ENCODE results near the gene FAM107A. TPM values are rescaled to one million over a fixed set of nuclear protein-coding genes. Genes with fewer than 3 reads are reported as not detected.

The FAM107A gene, protein sequence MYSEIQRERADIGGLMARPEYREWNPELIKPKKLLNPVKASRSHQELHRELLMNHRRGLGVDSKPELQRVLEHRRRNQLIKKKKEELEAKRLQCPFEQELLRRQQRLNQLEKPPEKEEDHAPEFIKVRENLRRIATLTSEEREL
- total RNA-seq: 0.22 and 1.3 TPM in 2 replicates

DNA sequence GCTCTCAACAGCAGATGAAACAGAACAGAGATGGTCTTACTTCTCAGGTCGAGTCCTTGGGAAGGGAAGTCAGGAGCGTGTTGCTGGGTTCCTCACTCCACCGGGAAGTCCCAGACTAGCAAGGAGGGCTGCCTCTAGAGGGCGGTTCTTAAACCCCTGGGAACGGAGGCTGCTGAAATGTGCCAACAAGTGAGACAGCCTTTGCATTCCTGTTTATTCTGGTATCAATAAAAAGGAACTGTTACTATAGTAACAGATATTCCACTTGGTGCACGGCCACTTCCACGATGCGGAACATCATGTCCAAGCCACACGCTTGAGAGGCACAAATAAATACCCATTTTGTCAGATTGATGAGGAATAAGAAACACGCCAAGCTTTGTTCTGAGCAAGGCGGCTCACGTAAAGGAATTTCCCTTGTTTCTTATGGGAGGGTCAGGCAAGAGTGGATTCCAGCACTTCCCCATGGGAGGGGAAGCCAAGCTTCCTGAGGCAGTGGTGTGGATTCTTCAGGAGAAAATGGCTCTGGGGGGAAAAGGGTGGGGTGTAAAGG is at the start of gene FAM107A:
FAM107A (minus strand) TSS at position 123 of the 553 bp plus-strand sequence. CDS start 7,531 bp downstream, outside the sequence.
- DNase-seq (ENCODE audit: low read depth): peak; percentile 52
- TF ChIP-seq, protein P1, sequence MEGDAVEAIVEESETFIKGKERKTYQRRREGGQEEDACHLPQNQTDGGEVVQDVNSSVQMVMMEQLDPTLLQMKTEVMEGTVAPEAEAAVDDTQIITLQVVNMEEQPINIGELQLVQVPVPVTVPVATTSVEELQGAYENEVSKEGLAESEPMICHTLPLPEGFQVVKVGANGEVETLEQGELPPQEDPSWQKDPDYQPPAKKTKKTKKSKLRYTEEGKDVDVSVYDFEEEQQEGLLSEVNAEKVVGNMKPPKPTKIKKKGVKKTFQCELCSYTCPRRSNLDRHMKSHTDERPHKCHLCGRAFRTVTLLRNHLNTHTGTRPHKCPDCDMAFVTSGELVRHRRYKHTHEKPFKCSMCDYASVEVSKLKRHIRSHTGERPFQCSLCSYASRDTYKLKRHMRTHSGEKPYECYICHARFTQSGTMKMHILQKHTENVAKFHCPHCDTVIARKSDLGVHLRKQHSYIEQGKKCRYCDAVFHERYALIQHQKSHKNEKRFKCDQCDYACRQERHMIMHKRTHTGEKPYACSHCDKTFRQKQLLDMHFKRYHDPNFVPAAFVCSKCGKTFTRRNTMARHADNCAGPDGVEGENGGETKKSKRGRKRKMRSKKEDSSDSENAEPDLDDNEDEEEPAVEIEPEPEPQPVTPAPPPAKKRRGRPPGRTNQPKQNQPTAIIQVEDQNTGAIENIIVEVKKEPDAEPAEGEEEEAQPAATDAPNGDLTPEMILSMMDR (conservative IDR thresholded peaks at IDR 0.05; ENCODE audit: low read depth, low read length): peak; percentile 36
- H3K4me3 ChIP-seq (ENCODE audit: low read depth, low read length): no peak within 1 kb of the TSS

DNA sequence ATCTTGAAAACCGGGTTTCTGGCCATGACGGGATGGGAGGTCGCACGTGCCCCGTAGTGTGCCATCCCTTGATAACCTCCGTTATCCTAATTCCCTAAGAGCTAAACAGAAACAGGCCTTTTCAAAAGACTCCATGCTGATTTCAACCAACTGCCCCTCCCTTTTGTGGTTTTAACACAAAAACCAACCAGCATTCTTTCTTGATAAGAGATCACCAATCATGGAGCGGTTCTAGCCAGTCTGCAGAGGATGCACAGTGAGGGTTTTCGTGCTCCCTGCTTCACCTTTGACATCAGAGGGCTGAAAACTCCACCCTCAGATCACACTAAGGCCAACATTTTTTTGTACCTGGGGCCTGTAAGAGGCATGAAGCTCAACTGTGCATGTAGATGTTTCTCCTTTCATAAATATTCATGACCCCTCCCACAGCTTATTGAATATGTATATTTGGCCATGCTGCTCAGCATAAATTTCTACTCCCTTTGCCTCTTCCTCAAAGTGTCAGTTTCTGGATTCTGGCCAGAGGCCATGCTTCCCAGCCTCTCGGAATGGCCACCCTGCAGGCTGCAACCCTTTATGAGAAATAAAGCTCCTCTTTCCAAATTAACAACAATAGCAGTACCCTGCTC is 48.1 kb upstream of the FAM107A start:
- no peak for DNase-seq (ENCODE audit: low read depth)
- no peak overlapping the region for H3K4me3 ChIP-seq (ENCODE audit: low read depth, low read length)
- TF ChIP-seq, protein P1 (conservative IDR thresholded peaks at IDR 0.05; ENCODE audit: low read depth, low read length): no peak

DNA sequence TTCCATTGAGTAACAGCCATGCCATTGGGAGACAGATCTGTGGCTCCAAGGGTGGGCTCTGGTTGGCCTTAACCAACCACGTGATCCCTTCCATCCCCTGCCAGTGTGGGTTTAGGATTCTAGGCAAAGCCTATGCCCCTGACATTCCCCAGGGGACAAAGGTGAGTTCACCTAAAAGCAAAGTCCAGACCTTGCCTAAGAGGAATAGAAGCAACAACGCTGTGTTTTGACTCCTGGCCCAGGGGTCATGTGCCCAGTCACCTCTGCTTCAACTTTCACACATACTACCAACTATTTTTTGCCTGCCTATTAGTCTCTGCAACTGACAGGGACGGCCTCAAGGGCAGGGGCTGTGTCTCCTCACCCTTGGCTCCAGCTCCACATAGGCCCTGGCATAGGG is 47.4 kb upstream of the FAM107A start:
- H3K4me3 ChIP-seq (ENCODE audit: low read depth, low read length): no peak overlapping the region
- TF ChIP-seq, protein P1 (conservative IDR thresholded peaks at IDR 0.05; ENCODE audit: low read depth, low read length): no peak
- DNase-seq (ENCODE audit: low read depth): no peak

DNA sequence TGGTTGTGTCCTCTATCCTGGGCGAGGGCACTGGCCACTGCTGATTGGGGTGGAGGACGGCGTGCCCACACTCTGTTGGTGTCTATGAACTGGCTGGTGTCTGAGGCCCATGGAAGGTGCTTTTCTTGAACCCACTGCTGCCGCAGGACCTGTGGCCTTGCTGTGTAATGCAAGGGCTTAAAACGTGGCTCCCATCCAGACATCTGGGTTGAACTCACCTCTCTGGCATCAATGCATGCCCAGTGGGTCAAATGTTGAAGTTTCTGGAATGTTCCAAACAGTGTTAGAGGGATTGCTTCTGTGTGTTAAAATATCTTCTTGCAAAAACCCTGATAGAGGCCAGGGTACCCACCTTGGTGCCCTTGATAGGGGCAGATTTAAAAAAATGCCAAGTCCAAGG is 46.8 kb upstream of the FAM107A start:
- no peak overlapping the region for H3K4me3 ChIP-seq (ENCODE audit: low read depth, low read length)
- TF ChIP-seq, protein P1 (conservative IDR thresholded peaks at IDR 0.05; ENCODE audit: low read depth, low read length): no peak
- DNase-seq (ENCODE audit: low read depth): no peak

DNA sequence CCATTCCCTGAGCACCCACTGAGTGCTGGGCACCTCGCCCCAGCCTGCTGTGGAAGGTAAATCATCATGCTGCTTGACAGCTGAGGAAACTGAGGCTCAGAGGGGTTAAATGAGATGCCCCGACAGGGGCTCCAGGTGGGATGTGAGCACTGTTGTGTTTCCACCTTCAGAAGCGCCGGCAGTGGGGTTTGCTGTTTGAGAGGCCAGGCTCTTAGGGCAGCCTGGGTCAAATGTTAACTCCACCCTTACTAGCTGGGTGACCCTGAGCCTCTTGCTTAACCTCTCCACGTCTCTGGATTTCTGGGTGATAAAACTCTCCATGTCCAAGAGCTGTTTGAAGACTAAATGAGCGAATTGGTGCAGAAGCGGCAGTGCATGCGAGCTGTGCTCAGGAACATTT is 46.3 kb upstream of the FAM107A start:
- H3K4me3 ChIP-seq (ENCODE audit: low read depth, low read length): no peak overlapping the region
- TF ChIP-seq, protein P1 (conservative IDR thresholded peaks at IDR 0.05; ENCODE audit: low read depth, low read length): no peak
- no peak for DNase-seq (ENCODE audit: low read depth)

DNA sequence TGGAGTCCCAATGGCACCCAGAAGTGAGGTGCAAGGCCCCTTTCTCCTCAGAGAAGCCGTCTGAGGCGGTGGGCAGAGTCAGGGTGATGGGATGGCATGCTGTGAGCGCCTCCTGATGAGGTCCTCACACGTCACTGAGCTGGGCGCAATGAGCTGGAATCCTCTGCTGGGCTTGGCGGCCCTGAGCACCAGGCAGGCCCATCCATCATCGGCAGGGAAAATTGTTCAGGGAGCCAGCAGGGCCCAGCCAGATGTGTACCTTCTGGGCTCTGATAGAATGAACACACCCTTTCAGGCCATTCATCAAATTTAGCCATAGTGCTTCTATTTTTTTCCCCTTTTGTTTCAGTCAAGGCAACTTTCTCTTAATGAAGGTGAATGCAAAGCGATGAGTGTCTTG is 45.7 kb upstream of the FAM107A start:
- TF ChIP-seq, protein P1 (conservative IDR thresholded peaks at IDR 0.05; ENCODE audit: low read depth, low read length): no peak
- H3K4me3 ChIP-seq (ENCODE audit: low read depth, low read length): no peak overlapping the region
- no peak for DNase-seq (ENCODE audit: low read depth)
